Panc1 (cell line): ENCODE data around the gene KRT35. TPM values are rescaled to one million over a fixed set of nuclear protein-coding genes. Genes with fewer than 3 reads are reported as not detected.
A peak's percentile ranks its signal among the peaks of the same experiment; 100 is the strongest.

Experiments
- ATAC-seq: fragments of 200-7000 bp; cut with Tn5 transposase; 2 replicates; pipeline ENCODE4 v1.9.1; 2020; ENCODE audit warnings: mild to moderate bottlenecking, moderate library complexity
- BruUV-seq: library from RNA; stranded (reverse); fragments of 400-500 nt; replicated peaks from 2 replicates; lab custom pipeline; 2021; lab: Mats Ljungman, UMichigan
- CTCF ChIA-PET: fragments of 300-600 bp; sonication (Branson Sonifier 250); formaldehyde crosslinking; loops from one replicate; lab custom pipeline; 2022; ENCODE audit warnings: antibody characterized with exemption; lab: Charles Lee
- POLR2A ChIA-PET: fragments of 300-600 bp; sonication (Branson Sonifier 250); formaldehyde crosslinking; loops from one replicate; lab custom pipeline; 2022; ENCODE audit warnings: antibody characterized with exemption; lab: Charles Lee
- DNase-seq: peaks from one replicate; pipeline ENCODE4 v3.0.0-alpha.2; 2010; ENCODE audit warnings: low read depth, low spot score
- H3K27ac ChIP-seq: 2 replicates; pipeline ENCODE4 v1.5.1; 2011; ENCODE audit warnings: mild to moderate bottlenecking, low read length, inconsistent platforms
- H3K27me3 ChIP-seq: fragments of 200-500 bp; sonication (Bioruptor generic); 2 replicates; pipeline ENCODE4 v1.6.0; 2014; ENCODE audit warnings: low read length, inconsistent platforms; ENCODE audit not compliant: control insufficient read depth, insufficient read depth
- H3K36me3 ChIP-seq: fragments of 200-500 bp; sonication (Bioruptor generic); 2 replicates; pipeline ENCODE4 v1.5.1; 2014; ENCODE audit warnings: inconsistent platforms, mild to moderate bottlenecking, low read length, moderate library complexity; ENCODE audit not compliant: control insufficient read depth, insufficient read depth
- H3K4me1 ChIP-seq: 2 replicates; pipeline ENCODE4 v1.5.1; 2011; ENCODE audit warnings: inconsistent platforms, mild to moderate bottlenecking, low read length, moderate library complexity; ENCODE audit not compliant: control insufficient read depth, insufficient read depth
- H3K4me3 ChIP-seq, 2 experiments: 2 replicates each; pipeline ENCODE4 v1.5.1; 2011 to 2012; ENCODE audit warnings: low read depth in 2 of 2, low read length in 2 of 2, mild to moderate bottlenecking in 2 of 2, inconsistent platforms in 1 of 2, moderate library complexity in 1 of 2
- H3K9me3 ChIP-seq: fragments of 200-500 bp; sonication (Bioruptor generic); 2 replicates; pipeline ENCODE4 v1.5.1; 2014; ENCODE audit warnings: low read depth, mild to moderate bottlenecking, inconsistent platforms, low read length, moderate library complexity; ENCODE audit not compliant: control insufficient read depth, insufficient read depth
- POLR2AphosphoS5 ChIP-seq: IDR thresholded peaks from 2 replicates; pipeline ENCODE4 v1.6.1; 2012; ENCODE audit warnings: mild to moderate bottlenecking, low read depth, low read length, moderate library complexity
- SIN3A ChIP-seq: IDR thresholded peaks from 2 replicates; pipeline ENCODE4 v1.6.1; 2012; ENCODE audit warnings: low read depth, mild to moderate bottlenecking, low read length, moderate library complexity, borderline replicate concordance; ENCODE audit not compliant: insufficient read depth
- TCF7L2 ChIP-seq: IDR thresholded peaks from 2 replicates; pipeline ENCODE4 v1.6.1; 2011; ENCODE audit warnings: mild to moderate bottlenecking, low read depth, low read length, inconsistent platforms
- in situ Hi-C: cut with HindIII; loops from 2 replicates; pipeline ENCODE4 v1.10.0; 2016; ENCODE audit warnings: low sequenced_read_pairs, low pct_unique_long_range_greater_than_20kb
- intact Hi-C: fragments of 100-400 bp; cut with micrococcal nuclease; formaldehyde crosslinking; loops from one replicate; pipeline ENCODE4 v1.10.0; 2022; ENCODE audit not compliant: unreplicated experiment
- total RNA-seq: library from RNA; stranded (reverse); gene quantifications from one replicate; pipeline ENCODE4 v1.2.1, GENCODE V29; 2021; ENCODE audit not compliant: unreplicated experiment
- TF ChIP-seq, protein P1 (sequence below): fragments of 450-650 bp; IDR thresholded peaks from 2 replicates; pipeline ENCODE4 v1.5.1; 2017; ENCODE audit warnings: mild to moderate bottlenecking
- TF ChIP-seq, protein P2 (sequence below), 2 experiments: IDR thresholded peaks; 2 replicates each; pipeline ENCODE4 v1.6.1; 2011 to 2012; ENCODE audit warnings: low read depth in 2 of 2, control low read depth in 1 of 2, low read length in 1 of 2, mild to moderate bottlenecking in 1 of 2, moderate library complexity in 1 of 2; ENCODE audit not compliant: insufficient read depth in 1 of 2

The KRT35 gene
- total RNA-seq, 1 experiment from 2014 or later, result not detected

DNA sequence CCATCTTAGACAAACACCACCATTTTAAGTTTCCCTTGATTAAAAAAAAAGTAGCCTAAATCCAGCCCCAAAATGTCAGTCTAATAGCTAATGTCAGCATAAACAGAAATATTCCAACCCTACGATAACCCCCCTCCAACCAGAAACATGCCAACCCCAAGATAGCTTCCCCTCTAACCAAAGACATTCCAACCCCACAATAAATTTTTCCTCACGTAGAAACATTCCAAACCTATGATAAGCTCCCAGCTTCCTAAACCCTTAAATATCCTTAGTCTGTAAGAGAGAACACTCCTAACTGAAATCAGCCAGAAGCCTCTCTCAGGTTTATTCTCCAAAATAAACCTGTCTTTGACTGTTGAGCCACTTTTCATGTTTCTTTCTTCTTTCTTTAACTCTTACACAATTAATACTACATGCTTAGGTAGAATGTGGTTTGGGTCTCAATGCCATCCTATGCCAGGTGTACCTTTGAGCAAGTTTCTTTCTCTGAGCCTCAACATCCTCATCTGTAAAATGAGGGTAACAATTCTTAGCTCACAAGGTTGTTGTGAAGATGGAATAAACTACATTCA, 29.7 kb downstream of the KRT35 start:
- Histone ChIP-seq H3K27me3 (no peaks in the 10 kb centered on the region), H3K27ac (no peak overlapping the region), H3K9me3 (peaks cover 5% of the 10 kb centered on the region; the same call in 1 of the 2 replicates), H3K36me3 (no peaks in the 10 kb centered on the region), H3K4me1 (no peaks in the 10 kb centered on the region), H3K4me3 (no peak overlapping the region)
- in situ Hi-C loops, result no loop called here
- TF ChIP-seq, protein P1, sequence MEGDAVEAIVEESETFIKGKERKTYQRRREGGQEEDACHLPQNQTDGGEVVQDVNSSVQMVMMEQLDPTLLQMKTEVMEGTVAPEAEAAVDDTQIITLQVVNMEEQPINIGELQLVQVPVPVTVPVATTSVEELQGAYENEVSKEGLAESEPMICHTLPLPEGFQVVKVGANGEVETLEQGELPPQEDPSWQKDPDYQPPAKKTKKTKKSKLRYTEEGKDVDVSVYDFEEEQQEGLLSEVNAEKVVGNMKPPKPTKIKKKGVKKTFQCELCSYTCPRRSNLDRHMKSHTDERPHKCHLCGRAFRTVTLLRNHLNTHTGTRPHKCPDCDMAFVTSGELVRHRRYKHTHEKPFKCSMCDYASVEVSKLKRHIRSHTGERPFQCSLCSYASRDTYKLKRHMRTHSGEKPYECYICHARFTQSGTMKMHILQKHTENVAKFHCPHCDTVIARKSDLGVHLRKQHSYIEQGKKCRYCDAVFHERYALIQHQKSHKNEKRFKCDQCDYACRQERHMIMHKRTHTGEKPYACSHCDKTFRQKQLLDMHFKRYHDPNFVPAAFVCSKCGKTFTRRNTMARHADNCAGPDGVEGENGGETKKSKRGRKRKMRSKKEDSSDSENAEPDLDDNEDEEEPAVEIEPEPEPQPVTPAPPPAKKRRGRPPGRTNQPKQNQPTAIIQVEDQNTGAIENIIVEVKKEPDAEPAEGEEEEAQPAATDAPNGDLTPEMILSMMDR, result no peak
- TF ChIP-seq SIN3A, result no peak
- TF ChIP-seq, protein P2, sequence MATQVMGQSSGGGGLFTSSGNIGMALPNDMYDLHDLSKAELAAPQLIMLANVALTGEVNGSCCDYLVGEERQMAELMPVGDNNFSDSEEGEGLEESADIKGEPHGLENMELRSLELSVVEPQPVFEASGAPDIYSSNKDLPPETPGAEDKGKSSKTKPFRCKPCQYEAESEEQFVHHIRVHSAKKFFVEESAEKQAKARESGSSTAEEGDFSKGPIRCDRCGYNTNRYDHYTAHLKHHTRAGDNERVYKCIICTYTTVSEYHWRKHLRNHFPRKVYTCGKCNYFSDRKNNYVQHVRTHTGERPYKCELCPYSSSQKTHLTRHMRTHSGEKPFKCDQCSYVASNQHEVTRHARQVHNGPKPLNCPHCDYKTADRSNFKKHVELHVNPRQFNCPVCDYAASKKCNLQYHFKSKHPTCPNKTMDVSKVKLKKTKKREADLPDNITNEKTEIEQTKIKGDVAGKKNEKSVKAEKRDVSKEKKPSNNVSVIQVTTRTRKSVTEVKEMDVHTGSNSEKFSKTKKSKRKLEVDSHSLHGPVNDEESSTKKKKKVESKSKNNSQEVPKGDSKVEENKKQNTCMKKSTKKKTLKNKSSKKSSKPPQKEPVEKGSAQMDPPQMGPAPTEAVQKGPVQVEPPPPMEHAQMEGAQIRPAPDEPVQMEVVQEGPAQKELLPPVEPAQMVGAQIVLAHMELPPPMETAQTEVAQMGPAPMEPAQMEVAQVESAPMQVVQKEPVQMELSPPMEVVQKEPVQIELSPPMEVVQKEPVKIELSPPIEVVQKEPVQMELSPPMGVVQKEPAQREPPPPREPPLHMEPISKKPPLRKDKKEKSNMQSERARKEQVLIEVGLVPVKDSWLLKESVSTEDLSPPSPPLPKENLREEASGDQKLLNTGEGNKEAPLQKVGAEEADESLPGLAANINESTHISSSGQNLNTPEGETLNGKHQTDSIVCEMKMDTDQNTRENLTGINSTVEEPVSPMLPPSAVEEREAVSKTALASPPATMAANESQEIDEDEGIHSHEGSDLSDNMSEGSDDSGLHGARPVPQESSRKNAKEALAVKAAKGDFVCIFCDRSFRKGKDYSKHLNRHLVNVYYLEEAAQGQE (IDR thresholded peaks at IDR 0.05; ENCODE audit: insufficient read depth in 1 of 2, low read depth in 2 of 2, low read length in 1 of 2), result no peak
- TF ChIP-seq TCF7L2, result no peak
- no peak for TF ChIP-seq POLR2AphosphoS5
- ChIA-PET CTCF (no interaction called here), POLR2A (no interaction called here)
- intact Hi-C loops, result no loop called here
- BruUV-seq, result no TSS peak
- ATAC-seq, result no peak
- no peak for DNase-seq

DNA sequence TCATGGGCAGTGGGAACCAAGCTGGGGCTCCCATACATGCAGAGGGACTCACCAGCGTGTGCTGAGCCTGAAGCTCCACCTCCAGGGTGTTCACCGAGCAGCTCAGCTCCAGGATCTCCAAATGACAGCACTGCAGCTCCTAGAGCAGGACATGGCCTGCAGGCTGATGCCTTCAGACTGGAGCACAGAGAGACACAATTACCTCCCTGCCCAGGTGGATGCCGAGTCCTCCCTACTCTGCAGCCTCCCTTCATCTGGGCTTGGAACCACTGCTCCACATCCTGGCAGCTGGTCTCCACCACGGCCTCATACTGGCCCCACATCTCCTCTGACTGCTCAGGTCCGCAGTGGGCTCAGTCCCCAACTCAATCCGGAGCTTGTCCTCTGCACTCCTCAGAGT, 31.9 kb downstream of the KRT35 start:
- ATAC-seq (peak; percentile 51; the same call in 1 of the 2 replicates), DNase-seq (no peak)
- Histone ChIP-seq H3K27me3 (no peaks in the 10 kb centered on the region), H3K4me1 (no peaks in the 10 kb centered on the region), H3K36me3 (no peaks in the 10 kb centered on the region), H3K4me3 (no peak overlapping the region), H3K27ac (no peak overlapping the region), H3K9me3 (peaks cover 5% of the 10 kb centered on the region; the same call in 1 of the 2 replicates)
- TF ChIP-seq SIN3A, result no peak
- no peak for TF ChIP-seq TCF7L2
- no peak for TF ChIP-seq POLR2AphosphoS5
- TF ChIP-seq, protein P1, result no peak
- TF ChIP-seq, protein P2 (IDR thresholded peaks at IDR 0.05; ENCODE audit: insufficient read depth in 1 of 2, low read depth in 2 of 2, low read length in 1 of 2), result no peak
- CTCF ChIA-PET, result interaction anchor here (0.7 kb wide), 1 partner anchor 18 kb away, joined by 3 read pairs; no protein-coding TSS in a partner anchor
- POLR2A ChIA-PET, result no interaction called here
- in situ Hi-C loops, result no loop called here
- no TSS peak for BruUV-seq
- intact Hi-C loops, result loop anchor here (10.0 kb wide), 1 partner anchor 64 kb away; the partner anchor contains the start of gene KRT34
